Suprapubic skin (tissue), 4 donors: ENCODE measurements around the gene NRG3.

Source experiments
- CTCF ChIP-seq, 2 donors: fragments of 200-600 bp in 1 of 2; fragments of 450-650 bp in 1 of 2; sonication (generic) in 1 of 2; IDR thresholded peaks; one replicate each; pipeline ENCODE4 v1.5.1; 2016 to 2019; ENCODE audit warnings: antibody characterized with exemption in 2 of 2, mild to moderate bottlenecking in 1 of 2, moderate library complexity in 1 of 2
- POLR2A ChIP-seq, 2 donors: fragments of 450-650 bp; IDR thresholded peaks; one replicate each; pipeline ENCODE4 v1.6.1; 2017; ENCODE audit warnings: antibody characterized with exemption in 2 of 2, mild to moderate bottlenecking in 2 of 2, moderate library complexity in 2 of 2
- POLR2AphosphoS5 ChIP-seq, 3 donors: sonication (generic); formaldehyde crosslinking; IDR thresholded peaks; one replicate each; pipeline ENCODE4 v1.6.1; 2017; ENCODE audit warnings: antibody characterized with exemption in 3 of 3

- no peak for TF ChIP-seq CTCF (IDR thresholded peaks at IDR 0.05)
- TF ChIP-seq POLR2A (IDR thresholded peaks at IDR 0.05), result no peak
- no peak for TF ChIP-seq POLR2AphosphoS5 (IDR thresholded peaks at IDR 0.05)
Measured at GRCh38 chr10:82645221-82645620, 770.2 kb downstream of the NRG3 start.
